Right cardiac atrium (tissue), 5 donors: ENCODE measurements around the gene SEMA6A. TPM values are rescaled to one million over a fixed set of nuclear protein-coding genes. Genes with fewer than 3 reads are reported as not detected.

Source experiments
- ATAC-seq, 2 donors: fragments of 200-7000 bp; cut with Tn5 transposase; one replicate each; pipeline versions ENCODE4 v1.8.0 to v1.9.1; 2020; ENCODE audit warnings: moderate library complexity in 2 of 2, mild to moderate bottlenecking in 1 of 2
- DNase-seq, 3 donors: peaks; one replicate each; pipeline ENCODE4 v3.0.0-alpha.2; 2020
- H3K27ac ChIP-seq: one replicate; pipeline ENCODE4 v1.5.1; 2013; ENCODE audit warnings: mild to moderate bottlenecking, low read length, control low read depth, moderate library complexity
- H3K27me3 ChIP-seq: one replicate; pipeline ENCODE4 v1.6.1; 2013; ENCODE audit not compliant: control insufficient read depth, insufficient read depth
- H3K4me1 ChIP-seq: one replicate; pipeline ENCODE4 v1.6.1; 2013; ENCODE audit warnings: low read length; ENCODE audit not compliant: control insufficient read depth, insufficient read depth
- H3K4me3 ChIP-seq: one replicate; pipeline ENCODE4 v1.5.1; 2013; ENCODE audit warnings: low read length, control low read depth
- H3K9me3 ChIP-seq: one replicate; pipeline ENCODE4 v1.6.1; 2013; ENCODE audit warnings: low read length; ENCODE audit not compliant: control insufficient read depth
- WGBS: extraction: QIAGEN DNeasy Blood & Tissue Kit; methylation state at CpG from one replicate; pipeline ENCODE4 v1.1.7; 2013; 5-methylcytosine and 5-hydroxymethylcytosine counted together
- intact Hi-C, 4 donors: fragments of 100-400 bp; cut with DNase I; formaldehyde crosslinking; loops; one replicate each; pipeline versions ENCODE4 v1.11.0 to v1.14.0; 2022 to 2023
- polyA plus RNA-seq: library from polyadenylated mRNA; stranded (reverse); fragments of 200-250 nt; gene quantifications from one replicate; pipeline ENCODE4 v1.2.3, GENCODE V29; 2013
- total RNA-seq, 4 donors: library from RNA; stranded (reverse); fragmentation: NEBNext Ultra II Directional; extraction: Animal tissue kit (Norgen Biotek cat#: 25700); gene quantifications; one replicate each; pipeline ENCODE4 v1.2.1, GENCODE V29; 2021
- donor health status: healthy with polysubstance abuse.
- donor health status: DM: no; HTN: yes; CAD: no.
- donor health status: DM: no; HTN: no; CAD: no.
- donor health status: DM: no; HTN: yes; CAD: no; lungs with severe emphysema.
- donor health status: DM: yes; HTN: yes; CAD: no.

SEMA6A gene
- total and polyA plus RNA-seq, 5 donors, result 3.1 to 9.4 (median 4.1) TPM

DNA sequence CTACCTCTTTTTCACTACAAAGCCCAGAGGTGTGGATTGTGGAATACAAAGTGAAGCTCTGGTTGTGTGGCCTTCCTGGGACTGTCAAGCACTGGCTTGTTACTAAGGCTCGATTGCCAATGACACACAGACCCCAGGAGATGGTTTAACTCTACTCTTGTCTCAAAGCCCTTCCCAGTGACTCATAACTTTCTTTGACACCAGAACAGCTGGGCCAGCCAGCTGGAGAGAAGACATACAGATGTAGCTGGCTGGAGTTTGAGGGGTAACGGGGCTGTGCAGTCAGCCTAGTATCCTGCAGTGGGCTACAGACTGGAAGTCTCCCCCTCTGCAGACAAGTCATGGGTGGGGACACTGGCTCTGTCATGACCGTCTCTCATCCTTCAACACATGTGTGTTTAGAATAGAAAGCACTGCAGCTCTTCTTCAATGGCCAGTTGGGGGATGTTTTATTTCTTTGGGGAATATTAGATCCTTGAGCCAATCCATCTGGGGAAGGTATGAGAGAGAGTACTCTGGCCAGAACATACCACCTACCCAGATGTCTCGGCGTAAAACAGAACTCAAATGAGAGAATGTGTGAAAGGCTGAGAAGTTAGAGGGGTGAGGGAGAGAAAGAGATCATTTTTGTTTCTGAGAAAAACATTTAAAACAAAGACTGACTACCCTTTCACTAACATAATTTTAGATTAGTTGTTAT lies 53.3 kb downstream of the SEMA6A start:
- peak; percentile 80 to 85 for ATAC-seq
- Histone ChIP-seq H3K27ac (no peak overlapping the region), H3K9me3 (no peaks in the 10 kb centered on the region), H3K27me3 (no peaks in the 10 kb centered on the region), H3K4me3 (no peak overlapping the region), H3K4me1 (peaks cover 13% of the 10 kb centered on the region)
- WGBS, result 59% methylated on average over 5 of the region's 5 CpGs
- intact Hi-C loops, result no loop called here
- DNase-seq, result peak; percentile 51 to 79 (median 56)

DNA sequence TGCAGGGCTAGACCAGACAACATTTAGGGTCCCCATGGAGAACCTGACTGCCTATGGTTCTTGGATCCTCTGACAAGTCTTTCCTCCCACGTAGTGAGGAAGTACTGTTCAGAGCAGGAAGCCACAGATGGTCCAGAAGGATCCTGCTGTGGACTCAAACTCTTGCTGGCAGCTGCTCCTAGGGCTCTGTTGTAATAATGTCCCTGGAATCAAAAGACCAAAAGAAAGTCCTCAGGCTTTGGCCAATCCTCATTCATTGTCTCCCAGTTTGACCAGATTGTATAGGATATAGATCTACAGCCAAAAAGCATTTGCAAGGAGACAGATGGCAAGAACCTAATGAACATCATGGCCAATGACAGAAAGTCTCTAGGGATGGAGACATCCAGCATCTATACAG lies 53.9 kb downstream of the SEMA6A start:
- ATAC-seq (peak; percentile 73 to 82), DNase-seq (peak in 1 of 3 donors; percentile 28)
- Histone ChIP-seq H3K27me3 (no peaks in the 10 kb centered on the region), H3K4me1 (peaks cover 13% of the 10 kb centered on the region), H3K4me3 (no peak overlapping the region), H3K9me3 (no peaks in the 10 kb centered on the region), H3K27ac (no peak overlapping the region)
- WGBS, result 29% methylated on average over 1 of the region's 1 CpG
- intact Hi-C loops, result no loop called here

GRCh38 chr5:116518423-116518822 lies 56.2 kb downstream of the SEMA6A start:
- Histone ChIP-seq H3K4me1 (peaks cover 14% of the 10 kb centered on the region), H3K27ac (no peak overlapping the region), H3K4me3 (no peak overlapping the region), H3K9me3 (no peaks in the 10 kb centered on the region), H3K27me3 (no peaks in the 10 kb centered on the region)
- DNase-seq (no peak), ATAC-seq (no peak)
- WGBS, result 78% methylated on average over 3 of the region's 3 CpGs
- intact Hi-C loops, result no loop called here

DNA sequence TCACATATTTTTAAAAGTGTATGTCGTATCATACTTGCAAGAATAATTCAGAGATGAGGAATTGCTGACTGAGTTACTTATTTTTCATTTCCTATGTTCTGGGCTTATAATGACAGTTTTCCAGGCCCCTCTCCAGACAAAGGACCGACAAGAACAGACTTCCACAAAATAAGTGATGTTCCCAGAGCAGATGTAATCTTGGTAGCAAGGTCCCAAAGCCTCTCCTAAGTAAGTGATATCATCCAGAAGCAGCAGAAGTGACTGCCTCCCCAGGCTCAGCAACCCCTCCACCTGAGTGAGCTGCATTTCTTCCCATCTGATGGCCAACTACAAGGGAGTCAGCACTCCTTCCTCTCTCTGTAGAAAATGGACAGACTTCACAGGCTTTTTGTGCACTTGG lies 57.1 kb downstream of the SEMA6A start:
- Histone ChIP-seq H3K27ac (no peak overlapping the region), H3K4me1 (peaks cover 14% of the 10 kb centered on the region), H3K4me3 (no peak overlapping the region), H3K27me3 (no peaks in the 10 kb centered on the region), H3K9me3 (no peaks in the 10 kb centered on the region)
- intact Hi-C loops, result no loop called here
- ATAC-seq (no peak), DNase-seq (no peak)
- WGBS, result 54% methylated on average over 2 of the region's 2 CpGs

GRCh38 chr5:116516021-116516420 lies 58.6 kb downstream of the SEMA6A start:
- intact Hi-C loops, result no loop called here
- 62% methylated on average over 4 of the region's 4 CpGs for WGBS
- ATAC-seq, result no peak
- Histone ChIP-seq H3K27ac (no peak overlapping the region), H3K9me3 (no peaks in the 10 kb centered on the region), H3K4me1 (peaks cover 10% of the 10 kb centered on the region), H3K4me3 (no peak overlapping the region), H3K27me3 (no peaks in the 10 kb centered on the region)
- no peak for DNase-seq

DNA sequence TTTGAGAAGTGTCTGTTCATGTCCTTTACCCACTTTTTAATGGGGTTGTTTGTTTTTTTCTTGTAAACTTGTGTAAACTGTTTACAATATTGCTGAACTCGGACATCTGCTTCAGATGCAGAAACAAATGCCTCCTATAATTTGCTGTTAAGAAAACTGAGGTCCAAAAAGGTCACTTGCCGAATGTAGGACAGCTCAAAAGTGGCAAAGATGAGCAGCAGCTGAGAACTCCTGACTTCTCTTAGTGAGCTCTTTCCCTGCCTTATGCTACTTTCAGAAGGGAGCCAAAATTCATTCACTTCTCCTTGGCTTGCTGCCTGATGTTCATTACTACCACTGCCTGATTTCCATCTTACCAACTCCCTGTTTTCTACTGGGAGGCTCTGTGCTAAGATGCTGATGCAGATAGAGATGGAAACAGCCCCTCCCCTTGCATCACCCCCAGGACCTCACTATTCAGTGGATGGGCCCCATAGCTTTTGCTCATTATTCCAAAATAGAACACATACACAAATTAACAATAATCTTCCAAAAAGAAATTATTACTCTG lies 60.1 kb downstream of the SEMA6A start:
- no peak overlapping the region for H3K27ac ChIP-seq
- no peak overlapping the region for H3K4me3 ChIP-seq
- H3K9me3 ChIP-seq, result no peaks in the 10 kb centered on the region
- intact Hi-C loops, result no loop called here
- DNase-seq, result no peak
- ATAC-seq, result no peak
- peaks cover 5% of the 10 kb centered on the region for H3K4me1 ChIP-seq
- H3K27me3 ChIP-seq, result no peaks in the 10 kb centered on the region
- WGBS, result 87% methylated on average over 2 of the region's 2 CpGs

- peak in 1 of 2 donors; percentile 59 for ATAC-seq
- WGBS, result 52% methylated on average over 1 of the region's 1 CpG
- no peak overlapping the region for H3K27ac ChIP-seq
- intact Hi-C loops, result no loop called here
- no peak overlapping the region for H3K4me3 ChIP-seq
- no peaks in the 10 kb centered on the region for H3K27me3 ChIP-seq
- peaks cover 2% of the 10 kb centered on the region for H3K4me1 ChIP-seq
- DNase-seq, result no peak
- no peaks in the 10 kb centered on the region for H3K9me3 ChIP-seq
Measured at GRCh38 chr5:116510517-116510916, 64.1 kb downstream of the SEMA6A start.

DNA sequence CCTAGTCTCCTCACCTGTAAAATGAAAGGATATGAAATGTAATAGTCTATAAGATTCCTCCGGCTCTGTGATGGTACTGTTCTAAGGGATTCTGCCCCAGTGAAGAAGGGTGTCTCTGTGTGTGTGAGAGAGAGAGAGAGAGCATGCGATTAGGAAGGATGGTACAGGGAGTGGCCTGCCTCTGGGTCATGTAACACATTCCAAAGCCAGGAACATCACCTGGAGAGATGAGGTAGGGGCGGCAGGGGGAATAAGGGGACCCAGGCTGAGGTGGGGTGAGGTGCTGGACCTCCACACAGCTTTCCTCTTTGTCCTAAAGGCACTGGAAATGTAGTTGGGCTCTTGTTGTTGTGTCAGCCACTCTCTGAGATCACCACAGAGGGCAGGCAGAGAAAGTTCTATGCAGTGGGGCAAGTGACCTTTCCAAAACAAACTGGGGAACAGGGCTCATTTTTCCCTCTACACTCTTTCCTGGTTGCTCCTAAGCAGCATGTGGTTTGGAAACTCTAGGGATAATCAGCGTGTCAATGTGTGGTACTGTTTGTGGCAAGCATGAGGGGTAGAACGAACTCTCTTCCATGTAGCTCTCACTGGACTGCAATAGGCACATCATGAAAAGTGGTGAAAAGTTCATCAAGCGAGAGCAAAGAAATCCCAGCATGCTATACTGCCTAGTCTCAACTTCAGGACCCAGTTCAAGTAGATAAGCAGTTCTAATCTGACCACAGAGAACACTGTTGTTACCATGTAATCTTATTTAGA lies 65.0 kb downstream of the SEMA6A start:
- no peaks in the 10 kb centered on the region for H3K9me3 ChIP-seq
- H3K4me3 ChIP-seq, result no peak overlapping the region
- 74% methylated on average over 6 of the region's 6 CpGs for WGBS
- H3K27me3 ChIP-seq, result no peaks in the 10 kb centered on the region
- intact Hi-C loops, result no loop called here
- ATAC-seq (peak; percentile 54 to 79), DNase-seq (no peak)
- H3K4me1 ChIP-seq, result no peaks in the 10 kb centered on the region
- H3K27ac ChIP-seq, result no peak overlapping the region

DNA sequence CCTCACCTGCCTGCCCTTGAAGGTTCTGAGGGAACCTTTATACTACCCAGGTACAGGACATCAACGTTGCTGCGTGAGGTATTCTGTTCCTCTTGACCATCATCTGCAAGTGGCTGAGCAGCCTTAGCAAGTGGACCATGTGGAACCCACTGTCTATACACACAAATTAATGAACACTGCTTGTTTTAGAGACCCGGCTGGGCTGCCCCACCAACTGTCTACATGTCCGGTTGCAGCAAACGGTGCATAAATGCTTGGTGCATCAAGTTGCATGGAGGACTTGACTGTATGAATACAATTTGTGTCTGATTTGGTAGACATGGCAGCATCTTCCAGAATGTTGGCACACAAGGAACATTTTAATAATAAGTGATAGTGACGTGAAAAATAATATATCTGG lies 65.8 kb downstream of the SEMA6A start:
- Histone ChIP-seq H3K27me3 (no peaks in the 10 kb centered on the region), H3K4me3 (no peak overlapping the region), H3K4me1 (no peaks in the 10 kb centered on the region), H3K27ac (no peak overlapping the region), H3K9me3 (no peaks in the 10 kb centered on the region)
- WGBS, result 92% methylated on average over 6 of the region's 6 CpGs
- no peak for DNase-seq
- ATAC-seq, result no peak
- intact Hi-C loops, result no loop called here

DNA sequence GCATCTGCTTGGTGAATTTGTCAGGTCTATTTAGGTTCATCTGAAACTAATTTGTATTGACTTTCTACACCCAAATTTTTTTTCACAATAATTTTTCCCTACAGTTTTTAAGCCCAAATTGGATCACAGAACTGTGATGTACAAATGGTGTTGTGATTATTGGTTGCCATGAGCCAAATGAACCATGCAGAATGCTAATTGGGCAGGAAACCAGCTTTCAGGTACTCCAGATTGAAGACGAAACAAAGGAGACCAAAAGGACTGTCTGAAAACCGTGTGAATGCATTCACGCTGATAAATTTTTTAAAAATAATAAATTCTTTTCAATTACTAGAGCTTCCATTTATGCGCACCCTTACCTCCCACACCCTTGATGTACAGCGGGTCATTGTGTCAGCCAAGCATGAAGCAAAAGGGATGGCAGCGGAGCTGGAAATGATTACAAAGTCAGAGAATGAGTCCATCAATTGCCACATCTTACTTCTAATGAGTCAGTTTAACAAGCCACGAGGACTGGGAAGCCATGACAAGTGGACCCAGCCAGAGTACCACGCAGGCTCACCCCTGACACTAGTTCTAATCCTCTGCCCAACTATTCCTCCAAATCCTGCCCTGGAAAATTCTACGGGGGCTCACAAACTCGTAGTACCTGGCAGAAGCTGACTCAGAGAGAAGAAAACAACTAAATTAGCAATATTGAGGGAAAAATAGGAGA lies 66.5 kb downstream of the SEMA6A start:
- ATAC-seq, result no peak
- Histone ChIP-seq H3K4me1 (no peaks in the 10 kb centered on the region), H3K27me3 (no peaks in the 10 kb centered on the region), H3K27ac (no peak overlapping the region), H3K4me3 (no peak overlapping the region), H3K9me3 (no peaks in the 10 kb centered on the region)
- WGBS, result 94% methylated on average over 10 of the region's 10 CpGs
- intact Hi-C loops, result no loop called here
- DNase-seq, result no peak

DNA sequence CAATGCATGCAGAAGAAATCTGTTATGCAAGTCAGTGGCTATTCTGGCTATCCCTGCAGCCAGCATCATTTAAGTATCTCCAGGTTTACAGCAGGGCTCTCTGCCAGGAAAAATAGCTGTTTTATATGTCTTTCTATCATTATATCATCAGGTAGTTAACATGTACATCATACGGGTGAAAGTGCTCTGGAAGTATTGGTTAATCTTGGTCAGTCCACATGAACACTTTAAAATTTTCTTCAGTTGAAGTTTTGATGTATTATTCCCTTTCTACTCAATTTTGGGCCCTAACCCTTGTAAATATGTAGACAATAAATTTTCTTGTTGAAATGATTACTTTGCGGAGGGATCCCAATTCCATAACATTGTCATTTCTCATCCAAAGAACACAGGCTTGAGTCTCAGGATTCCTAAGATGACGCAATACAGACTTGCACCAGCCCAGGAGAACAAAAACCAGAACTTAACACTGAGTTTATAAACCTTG lies 67.5 kb downstream of the SEMA6A start:
- intact Hi-C loops, result no loop called here
- H3K27me3 ChIP-seq, result no peaks in the 10 kb centered on the region
- no peak overlapping the region for H3K27ac ChIP-seq
- WGBS, result 50% methylated on average over 3 of the region's 3 CpGs
- H3K9me3 ChIP-seq, result no peaks in the 10 kb centered on the region
- H3K4me1 ChIP-seq, result peaks cover 4% of the 10 kb centered on the region
- no peak for ATAC-seq
- no peak overlapping the region for H3K4me3 ChIP-seq
- DNase-seq, result no peak
